ENCODE data around the gene TNNT1.

TNNT1 gene

GRCh38 chr19:55087542-55087901 lies 61.5 kb downstream of the TNNT1 start:
- DNase-seq: no peak

GRCh38 chr19:55086730-55087541 lies 62.1 kb downstream of the TNNT1 start:
- DNase-seq: peak; percentile 94

- no peak for DNase-seq
These were observed 62.9 kb downstream of the TNNT1 start for GRCh38 chr19:55085923-55086715.

GRCh38 chr19:55084416-55084815 lies 64.6 kb downstream of the TNNT1 start:
- DNase-seq: no peak

- DNase-seq: no peak
These were observed 65.8 kb downstream of the TNNT1 start for GRCh38 chr19:55083004-55083850.
